Measurements from ENCODE around the gene UHMK1. TPM values are rescaled to one million over a fixed set of nuclear protein-coding genes. Genes with fewer than 3 reads are reported as not detected.
A peak's percentile ranks its signal among the peaks of the same experiment; 100 is the strongest.

The UHMK1 gene
- total RNA-seq, 1 experiment from 2014 or later: 52.3 TPM

DNA sequence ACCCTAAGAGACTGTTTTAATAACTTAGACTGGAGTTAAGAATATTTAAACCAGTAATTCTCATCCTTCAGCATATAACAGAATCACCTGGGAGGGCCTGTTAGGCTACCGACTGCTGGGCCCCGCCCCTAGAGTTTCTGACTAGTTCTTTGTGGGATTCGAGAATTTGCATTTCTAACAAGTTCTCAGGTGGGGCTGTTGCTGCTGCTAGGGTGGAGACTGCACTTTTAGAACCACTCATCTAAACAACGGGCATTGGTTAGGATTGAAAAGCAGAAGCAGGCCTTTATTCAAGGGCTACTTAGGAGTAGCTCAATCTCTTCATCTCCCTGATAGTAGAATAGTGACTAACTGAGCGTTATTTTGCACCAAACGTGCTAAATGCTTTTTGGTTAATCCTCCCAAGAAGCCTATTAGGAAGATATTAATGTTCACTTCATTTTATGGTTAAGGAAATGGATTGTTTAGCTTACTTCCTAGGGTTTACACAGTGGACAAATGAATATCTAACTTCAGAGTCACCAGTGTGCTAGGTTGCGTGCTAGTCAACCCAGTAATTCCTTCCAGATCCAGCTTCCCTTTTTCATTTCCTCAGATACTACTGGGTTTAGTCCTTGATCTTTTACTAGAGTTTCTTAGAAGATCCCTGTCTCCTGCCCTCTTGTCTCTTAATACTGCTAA, 32.8 kb downstream of the UHMK1 start:
- DNase-seq (ENCODE audit: low spot score): no peak

DNA sequence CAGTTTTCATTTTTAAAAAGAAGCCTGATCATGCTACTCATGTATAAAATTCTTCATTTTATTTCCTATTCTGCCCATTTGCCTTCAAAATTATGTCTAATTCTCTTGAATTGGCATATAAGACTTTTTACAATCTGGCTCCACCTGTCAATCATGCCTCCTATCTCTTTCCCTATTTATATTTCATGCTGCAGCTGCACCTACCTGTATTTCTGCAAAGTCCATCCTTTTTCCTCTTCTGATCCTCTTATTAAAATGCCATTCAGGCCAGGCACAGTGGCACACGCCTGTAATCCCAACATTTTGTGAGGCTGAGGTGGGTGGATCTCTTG, 33.3 kb downstream of the UHMK1 start:
- no peak for DNase-seq (ENCODE audit: low spot score)

DNA sequence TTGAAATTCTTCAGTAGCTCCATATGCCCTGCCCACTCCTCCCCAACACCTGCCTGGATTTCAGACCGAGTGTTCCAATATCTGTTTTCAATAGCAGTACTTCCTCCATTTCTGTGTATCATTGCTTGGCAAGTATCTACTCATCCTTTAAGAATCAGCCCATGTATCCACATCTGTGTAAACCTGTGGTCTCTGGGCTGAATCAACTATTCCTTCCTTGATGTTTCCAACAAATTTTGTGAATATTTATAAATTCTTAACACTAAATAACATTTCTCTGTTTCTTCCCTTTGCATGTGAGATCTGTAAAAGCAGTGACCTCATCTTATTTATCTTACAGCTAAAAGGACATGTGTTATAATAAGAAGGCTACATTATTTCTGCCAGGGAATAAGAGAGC, 37.9 kb downstream of the UHMK1 start:
- no peak for DNase-seq (ENCODE audit: low spot score)

DNA sequence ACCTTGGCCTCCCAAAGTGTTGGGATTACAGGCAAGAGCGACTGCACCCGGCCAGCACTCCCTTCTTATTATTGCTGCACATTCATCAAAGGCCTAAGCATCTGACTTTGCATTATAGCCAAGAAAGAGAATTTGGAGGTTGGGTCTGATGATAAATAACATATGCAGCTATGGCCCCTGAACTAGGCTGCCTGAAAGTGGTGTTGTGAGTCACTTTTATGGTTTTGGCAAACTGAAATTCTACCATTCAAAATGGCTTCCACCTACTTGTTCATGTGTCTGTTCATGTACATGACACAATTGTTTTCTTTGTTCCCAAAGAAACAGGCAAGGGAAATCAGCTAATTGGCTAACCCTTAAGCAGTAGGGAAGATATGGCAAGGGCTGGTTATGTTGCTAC, 38.9 kb downstream of the UHMK1 start:
- DNase-seq (ENCODE audit: low spot score): no peak

DNA sequence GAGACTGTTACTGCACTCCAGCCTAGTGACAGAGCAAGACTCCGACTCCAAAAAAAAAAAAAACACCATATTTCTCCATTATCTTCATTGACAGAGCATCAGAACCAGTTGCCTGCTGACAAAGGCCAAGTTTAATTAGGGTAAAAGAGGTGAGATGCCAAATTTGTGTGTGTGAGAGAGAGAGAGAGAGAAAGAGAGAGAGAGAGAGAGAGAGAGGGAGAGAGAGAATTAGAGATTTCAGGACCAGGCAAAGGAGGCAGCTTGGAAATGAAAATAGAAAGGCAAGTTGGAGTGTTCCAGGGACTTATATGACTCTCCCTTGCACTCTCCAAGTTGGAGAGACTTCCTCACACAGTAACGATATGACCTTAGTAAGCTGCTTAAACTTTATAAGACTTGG, 39.6 kb downstream of the UHMK1 start:
- DNase-seq (ENCODE audit: low spot score): no peak

DNA sequence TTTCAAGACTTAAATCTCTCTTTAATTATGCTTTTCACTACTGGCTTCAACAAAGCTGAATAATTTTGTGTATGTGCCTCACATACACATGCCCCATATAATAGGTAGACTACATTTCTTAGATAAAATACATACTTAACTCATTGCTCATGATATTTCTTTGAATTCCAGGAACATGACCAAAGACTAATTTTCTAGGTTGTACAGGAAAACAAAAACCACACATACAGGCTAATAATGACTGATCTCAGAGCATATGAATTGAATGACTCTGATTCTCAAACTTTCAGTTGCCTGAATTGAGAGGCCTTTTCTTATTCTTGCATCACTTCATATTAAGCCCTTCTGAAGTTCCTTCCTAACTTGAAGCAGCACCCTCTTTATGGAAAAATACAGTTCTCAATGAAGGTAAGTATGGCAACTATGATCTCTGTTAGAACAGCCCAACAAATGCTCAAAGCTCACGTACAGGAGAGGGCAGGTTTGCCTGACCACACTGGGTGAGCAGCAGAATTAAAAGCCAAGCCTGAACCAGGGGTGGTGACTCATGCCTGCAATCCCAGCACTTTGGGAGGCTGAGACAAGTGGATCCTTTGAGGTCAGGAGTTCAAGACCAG, 41.3 kb downstream of the UHMK1 start:
- DNase-seq (ENCODE audit: low spot score): peak; percentile 75

DNA sequence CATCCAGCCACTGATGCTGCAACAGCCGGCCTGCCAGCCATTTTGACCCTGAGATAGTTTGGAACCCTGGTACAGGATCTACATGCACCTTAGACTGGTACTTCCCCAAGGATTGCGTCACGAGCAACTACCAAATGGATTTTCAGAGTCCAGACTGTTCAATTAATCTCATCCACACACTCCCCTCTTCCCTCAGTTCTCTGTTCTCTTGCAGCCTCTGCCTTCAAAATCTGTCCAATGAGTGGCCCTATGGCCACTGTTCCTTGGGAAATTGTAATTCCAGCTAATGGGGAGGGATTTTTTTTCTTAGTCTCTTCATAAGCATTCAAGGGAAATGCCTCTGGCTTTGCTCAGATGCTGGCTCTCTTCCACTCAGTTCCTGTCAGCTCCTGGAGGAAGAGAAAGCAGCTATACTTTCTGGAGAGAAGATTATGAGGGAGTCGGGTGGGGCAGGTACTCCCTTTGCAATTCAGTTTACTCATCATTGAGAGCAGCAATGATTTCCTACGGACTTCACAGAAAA, 44.1 kb downstream of the UHMK1 start:
- DNase-seq (ENCODE audit: low spot score): peak; percentile 73

DNA sequence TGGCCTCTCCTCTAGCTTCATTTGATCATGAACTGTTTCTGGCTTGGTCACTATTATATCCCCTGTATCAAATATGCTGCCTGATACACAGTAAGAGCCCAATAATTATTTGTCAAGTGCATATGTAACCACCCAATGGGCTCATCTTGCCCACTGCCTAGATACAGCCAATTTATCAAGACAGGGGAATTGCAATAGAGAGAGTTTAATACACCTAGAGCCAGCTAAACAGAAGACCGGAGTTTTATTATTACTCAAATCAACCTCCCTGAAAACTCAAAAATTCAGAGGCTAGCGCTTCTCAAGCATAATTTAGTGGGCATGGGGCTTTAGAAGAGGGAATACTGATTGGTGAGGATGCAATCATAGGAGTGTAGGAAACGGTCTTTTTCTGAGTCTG, 45.6 kb downstream of the UHMK1 start:
- no peak for DNase-seq (ENCODE audit: low spot score)

DNA sequence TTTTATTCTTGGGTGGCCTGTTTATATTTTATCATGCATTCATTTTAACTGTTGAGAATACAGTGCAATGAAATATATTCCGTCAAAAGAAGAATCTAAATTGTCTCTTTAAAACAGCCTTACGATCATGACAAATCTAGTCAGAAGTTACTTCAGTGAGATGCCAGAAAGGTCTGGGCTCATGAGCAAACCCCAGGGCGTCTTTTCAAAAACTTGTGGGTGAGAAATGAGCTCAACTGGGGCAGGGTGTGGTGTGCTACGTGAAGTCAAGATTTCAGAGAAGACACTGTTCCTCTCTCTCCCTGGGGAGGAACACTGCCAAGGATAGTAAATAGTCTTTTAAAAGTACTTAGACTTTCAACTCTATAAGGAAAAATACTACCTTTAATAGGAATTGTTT, 50.6 kb downstream of the UHMK1 start:
- no peak for DNase-seq (ENCODE audit: low spot score)

DNA sequence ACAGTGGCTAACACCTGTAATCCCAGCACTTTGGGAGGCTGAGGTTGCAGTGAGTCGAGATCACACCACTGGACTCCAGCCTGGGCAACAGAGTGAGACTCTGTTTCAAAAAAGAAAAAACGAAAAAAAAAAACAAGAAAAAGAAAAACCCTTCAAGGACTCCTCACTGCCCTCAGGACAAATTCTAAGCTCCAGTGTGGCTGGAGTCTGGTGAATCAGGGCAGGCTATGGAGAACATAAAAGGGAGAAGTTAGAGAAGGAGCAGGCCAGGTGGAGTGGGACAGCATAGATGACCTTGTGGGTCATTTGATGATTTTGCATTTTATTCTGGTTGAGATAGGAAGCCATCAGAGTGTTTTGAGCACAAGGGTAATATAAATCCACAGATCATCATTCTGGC, 51.4 kb downstream of the UHMK1 start:
- no peak for DNase-seq (ENCODE audit: low spot score)

DNA sequence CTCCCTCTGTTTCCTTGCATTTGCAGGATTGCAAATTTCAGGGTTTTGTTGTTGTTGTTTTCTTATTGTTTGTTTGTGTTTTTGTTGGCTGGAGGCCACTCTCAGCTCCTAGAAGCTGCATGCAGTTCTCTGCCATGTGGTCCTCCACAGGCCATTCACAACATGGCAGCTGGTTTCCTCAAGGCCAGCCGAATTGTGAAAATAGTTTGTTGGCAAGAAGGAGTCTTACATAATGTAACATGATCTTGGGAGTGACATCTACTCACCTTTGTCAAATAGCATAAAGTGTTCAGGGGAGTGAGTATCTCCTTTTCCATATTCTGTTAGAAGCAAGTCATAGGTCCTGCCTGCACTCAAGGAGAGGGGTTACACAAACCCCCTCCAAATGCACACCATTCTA, 53.3 kb downstream of the UHMK1 start:
- no peak for DNase-seq (ENCODE audit: low spot score)

DNA sequence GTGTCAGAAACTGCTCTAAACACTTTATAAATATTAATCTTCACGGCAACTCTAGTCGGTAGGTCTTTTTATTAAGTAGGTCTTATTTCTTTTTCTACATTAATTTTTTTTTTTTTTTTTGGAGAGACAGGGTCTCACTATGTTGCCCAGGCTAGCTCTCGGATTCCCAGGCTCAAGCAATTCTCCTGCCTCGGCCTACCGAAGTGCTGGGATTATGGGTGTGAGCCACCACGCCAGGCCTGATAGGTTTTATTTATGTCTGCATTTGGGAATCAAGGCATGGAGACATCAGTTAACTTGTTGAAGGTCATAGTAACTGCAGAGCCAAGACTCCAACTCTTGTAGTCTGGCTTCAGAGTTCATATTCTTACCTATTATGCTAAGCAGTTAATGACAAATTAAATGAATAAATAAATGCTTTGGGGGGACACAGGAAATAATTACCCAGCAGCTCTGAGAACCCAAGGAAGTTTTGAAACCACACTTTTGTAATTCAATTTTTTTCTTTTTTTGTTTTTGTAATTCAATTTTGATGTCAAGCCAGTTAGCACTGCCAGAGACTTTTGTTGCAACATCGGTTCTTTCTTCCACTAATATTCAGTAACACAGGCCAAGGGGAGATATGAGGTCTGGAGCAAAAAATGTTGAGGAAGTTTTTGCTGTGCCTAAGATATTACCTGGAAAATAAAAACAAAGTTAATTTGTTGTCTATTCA, 54.5 kb downstream of the UHMK1 start:
- no peak for DNase-seq (ENCODE audit: low spot score)

DNA sequence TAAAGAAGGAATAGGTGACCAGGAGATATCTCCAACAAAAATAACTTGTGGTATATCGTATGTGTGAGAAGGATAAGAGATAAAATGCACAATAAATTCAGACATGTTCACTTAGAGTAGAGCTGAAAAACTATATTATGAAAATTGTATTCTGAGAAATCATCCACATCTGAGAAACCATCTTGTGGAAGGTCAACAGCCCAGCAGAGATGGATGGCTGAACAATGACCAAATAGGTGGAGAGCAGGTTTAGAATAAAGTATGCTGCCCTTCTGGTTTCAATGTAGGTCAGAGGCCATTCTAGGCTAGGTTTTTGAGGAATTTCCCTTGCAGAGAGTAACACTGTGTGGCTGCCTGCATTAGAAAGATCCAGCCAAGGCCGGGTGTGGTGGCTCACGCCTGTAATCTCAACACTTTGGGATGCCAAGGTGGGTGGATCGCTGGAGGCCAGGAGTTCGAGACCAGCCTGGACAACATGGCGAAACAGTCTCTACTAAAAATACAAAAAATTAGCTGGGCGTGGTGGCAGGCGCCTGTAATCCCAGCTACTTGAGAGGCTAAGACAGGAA, 55.1 kb downstream of the UHMK1 start:
- no peak for DNase-seq (ENCODE audit: low spot score)

DNA sequence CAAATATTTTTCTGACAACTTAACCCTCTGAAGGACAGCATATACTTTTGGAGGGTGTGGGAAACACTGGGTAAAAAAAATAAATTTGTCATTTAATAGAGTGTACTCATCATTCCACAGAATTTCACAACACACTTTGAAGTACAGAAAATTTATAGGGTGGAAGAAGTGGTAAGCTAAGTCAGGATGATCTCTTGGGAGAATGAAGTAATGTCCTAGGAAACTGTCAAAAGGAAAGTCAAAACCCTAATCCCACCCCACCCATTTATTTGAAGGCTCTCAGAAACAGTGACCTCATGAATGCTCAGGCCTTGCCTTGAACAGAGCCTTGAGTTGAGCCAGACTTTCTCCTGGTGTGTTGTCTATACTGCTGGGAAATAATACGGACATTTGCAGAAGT, 56.6 kb downstream of the UHMK1 start:
- DNase-seq (ENCODE audit: low spot score): no peak

DNA sequence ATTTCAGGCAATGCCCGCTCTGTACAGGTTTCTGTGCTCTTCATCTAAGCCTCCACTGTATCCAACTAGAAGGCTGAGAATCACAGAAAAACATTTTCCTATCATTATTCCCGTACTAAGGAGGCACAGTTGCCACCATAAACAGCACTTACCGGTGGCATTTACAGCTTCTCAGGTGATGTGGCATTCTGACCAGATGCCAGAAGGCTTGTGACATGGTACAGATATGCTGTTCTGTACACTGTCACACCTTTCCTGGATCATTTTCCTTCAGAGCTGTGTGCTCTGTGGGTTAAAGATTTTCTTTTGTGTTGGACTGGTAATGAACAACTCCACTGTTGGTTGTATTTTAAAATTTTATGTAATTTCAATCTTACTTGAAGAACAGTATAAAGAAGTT, 59.9 kb downstream of the UHMK1 start:
- no peak for DNase-seq (ENCODE audit: low spot score)

DNA sequence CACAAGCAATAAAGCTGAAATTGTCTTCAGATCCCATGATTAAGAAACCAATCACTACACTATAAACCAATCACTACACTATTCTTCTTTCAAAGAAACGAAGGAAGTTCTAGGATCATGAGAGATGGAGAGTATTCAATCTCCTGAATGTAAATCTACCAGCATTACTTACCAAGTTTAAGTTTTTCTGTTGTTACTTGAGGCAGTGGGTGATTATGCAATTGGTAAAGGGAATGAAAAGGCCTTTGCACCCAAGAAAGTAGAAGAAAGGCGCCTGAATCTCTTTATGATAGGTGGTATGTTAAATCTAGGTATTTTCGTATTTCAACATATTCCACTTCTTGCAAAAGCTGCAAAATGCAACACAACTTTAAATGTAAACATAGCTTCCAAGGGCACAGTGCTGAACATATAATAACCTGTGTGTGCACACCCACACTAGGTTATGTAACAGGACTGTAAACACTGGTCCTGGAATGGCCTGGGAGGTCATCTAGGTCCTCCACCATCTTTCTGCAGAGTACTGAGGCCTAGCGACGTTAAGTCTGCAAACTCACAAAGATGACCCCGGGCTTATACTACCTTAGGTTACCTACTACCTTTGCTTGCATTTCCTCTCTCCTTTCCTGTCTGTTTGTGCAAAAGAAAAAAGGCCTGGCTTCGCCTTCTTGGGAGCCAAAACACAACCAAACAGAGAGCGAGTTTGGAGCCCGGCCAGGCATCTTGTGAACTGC, 62.9 kb downstream of the UHMK1 start:
- no peak for DNase-seq (ENCODE audit: low spot score)

DNA sequence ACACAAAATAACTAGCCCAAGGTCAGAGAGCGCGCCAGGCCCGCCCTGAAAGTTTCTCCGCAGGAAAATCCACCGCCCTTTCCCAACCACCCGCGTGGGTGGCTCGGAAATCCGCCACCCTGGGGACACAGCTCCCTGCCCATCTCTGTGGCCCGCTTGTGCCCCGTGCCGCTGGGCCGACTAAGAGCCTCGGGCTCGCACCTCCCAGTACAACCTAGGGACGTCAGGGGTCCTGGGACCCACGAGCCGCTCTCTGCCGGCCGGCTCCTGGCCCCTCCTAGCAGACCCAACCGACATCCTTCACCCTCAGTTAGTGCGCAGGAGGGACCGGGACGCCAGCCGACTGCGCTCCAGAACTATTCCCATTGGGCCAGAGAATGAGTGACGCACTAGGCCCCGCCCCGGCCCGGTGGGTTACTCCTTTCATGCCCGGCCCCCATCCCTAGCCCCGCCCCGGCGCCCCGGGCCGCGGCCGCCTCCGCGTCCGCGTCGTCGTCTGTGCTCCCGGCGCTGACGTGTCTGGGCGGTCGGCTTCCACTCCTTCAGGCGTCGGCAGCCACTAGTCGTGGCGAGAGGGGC, 63.5 kb downstream of the UHMK1 start:
- DNase-seq (ENCODE audit: low spot score): peak; percentile 92

DNA sequence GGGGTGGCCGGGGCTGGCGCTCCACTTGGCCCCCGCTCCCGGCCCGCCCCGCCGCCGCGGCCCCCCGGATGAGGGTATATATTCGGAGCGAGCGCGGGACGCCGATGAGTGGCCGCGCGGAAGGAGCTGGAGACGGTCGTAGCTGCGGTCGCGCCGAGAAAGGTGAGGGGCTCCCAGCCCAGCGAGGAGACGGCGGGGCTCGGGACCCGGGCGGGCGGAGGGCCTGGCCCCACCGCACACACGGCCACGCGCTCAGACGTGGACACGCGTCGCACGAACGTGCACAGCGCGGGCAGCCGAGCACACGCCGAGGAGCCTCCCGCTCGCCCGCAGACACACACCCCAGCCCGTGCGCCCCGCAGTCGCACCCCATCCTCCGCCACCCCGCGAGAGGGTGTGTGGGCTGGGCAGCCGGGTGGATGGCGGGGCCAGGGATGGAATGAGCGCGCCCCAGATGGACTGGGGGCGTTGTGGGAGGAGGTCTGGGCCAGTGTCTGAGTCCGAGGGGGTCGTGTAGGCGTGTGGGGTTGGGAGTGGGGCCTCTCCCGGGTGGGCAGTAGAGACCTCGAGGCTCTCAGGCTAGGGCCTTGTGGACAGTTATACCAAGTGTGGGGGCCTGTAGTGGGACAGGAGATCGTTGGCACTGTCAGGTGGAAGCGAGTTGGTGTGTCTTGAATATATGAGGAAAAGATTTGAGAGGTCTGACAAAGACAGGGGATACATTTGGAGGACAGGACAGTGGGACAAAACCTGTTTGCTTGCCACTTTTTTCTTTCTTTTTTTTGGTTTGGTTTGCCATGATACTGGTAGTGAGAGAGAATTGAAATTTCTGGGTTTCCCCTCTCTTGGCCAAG, 64.2 kb downstream of the UHMK1 start, which contains the start of gene UAP1:
Gene UAP1 (plus strand): TSS at position 107 of the 854 bp plus-strand sequence. CDS start 4,347 bp downstream, outside the sequence.
- peak; percentile 7 for DNase-seq (ENCODE audit: low spot score)

DNA sequence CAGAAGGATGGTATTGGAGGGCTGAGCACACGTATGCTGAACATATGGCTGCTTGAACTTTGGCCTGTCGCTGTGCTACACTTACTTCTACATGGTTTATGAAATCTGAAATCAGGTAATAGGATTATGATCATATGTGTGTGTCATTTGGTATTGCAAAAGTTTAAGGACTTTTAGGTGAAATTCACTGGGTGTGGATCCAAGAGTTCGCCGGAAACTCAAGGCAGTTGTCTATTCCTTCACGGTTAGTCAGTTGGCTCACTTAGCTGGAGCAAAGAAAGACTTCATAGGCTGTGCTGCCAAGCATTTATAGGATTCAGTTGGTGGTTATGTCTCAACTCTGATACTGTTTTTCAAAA, 64.8 kb downstream of the UHMK1 start:
- peak; percentile 11 for DNase-seq (ENCODE audit: low spot score)

DNA sequence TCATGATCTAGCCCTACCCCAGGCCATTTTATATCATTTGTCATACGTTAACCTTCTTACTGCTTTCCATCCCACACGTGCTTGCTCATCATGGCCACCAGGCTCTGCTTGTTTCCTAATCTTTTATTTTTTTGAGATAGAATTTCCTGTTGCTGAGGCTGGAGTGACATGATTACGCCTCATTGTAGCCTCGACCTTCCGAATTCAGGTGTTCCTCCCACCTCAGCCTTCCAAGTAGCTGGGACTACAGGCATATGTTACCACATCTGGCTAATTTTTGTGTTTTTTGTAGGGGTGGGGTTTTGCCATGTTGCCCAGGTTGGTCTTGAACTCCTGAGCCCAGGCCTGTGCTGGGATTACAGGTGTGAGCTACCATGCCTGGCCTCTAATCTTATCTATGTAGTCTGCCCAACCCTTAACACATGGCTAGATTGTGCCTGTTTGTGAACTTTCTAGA, 67.2 kb downstream of the UHMK1 start:
- no peak for DNase-seq (ENCODE audit: low spot score)

DNA sequence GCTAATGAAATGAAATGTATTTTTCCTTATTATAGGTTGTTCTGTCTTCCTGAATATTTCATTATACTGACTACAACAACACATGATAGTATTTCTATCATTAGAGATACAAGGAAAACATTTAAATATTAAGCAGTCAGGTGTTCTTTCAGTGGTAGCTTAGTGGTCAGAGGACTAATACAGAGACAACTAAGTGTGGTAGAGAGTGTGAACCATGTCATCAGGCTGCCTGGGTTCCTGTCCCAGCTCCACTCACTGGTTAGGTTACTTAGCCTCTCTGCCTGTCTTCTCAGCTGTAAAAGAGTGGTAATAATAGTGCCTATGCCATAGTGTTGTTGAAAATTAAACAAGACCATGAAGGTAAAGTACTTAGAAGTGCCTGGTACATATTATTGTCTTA, 67.8 kb downstream of the UHMK1 start:
- DNase-seq (ENCODE audit: low spot score): no peak
